Mucosa of descending colon (tissue), 3 donors: ENCODE measurements around the gene SLC25A53. TPM values are rescaled to one million over a fixed set of nuclear protein-coding genes. Genes with fewer than 3 reads are reported as not detected.

Experiments
- ATAC-seq: fragments of 200-7000 bp; cut with Tn5 transposase; one replicate; pipeline ENCODE4 v1.9.1; 2020; ENCODE audit warnings: mild to moderate bottlenecking, moderate library complexity
- DNase-seq, 3 donors: peaks; one replicate each; pipeline ENCODE4 v3.0.0-alpha.2; 2020
- H3K36me3 ChIP-seq: fragments of 200-600 bp; one replicate; pipeline ENCODE4 v1.8.0; 2021; ENCODE audit warnings: low read depth, mild to moderate bottlenecking
- H3K4me1 ChIP-seq: fragments of 200-600 bp; one replicate; pipeline ENCODE4 v1.8.0; 2021; ENCODE audit warnings: low read depth, mild to moderate bottlenecking
- H3K4me3 ChIP-seq: fragments of 200-600 bp; one replicate; pipeline ENCODE4 v1.8.0; 2021; ENCODE audit warnings: mild to moderate bottlenecking
- H3K9me3 ChIP-seq: fragments of 200-600 bp; one replicate; pipeline ENCODE4 v1.8.0; 2021; ENCODE audit warnings: mild to moderate bottlenecking
- intact Hi-C, 2 donors: fragments of 100-400 bp; cut with DNase I in 1 of 2; cut with micrococcal nuclease in 1 of 2; formaldehyde crosslinking; loops; one replicate each; pipeline versions ENCODE4 v1.11.0 to v1.11.1; 2022; cut with DNase I, micrococcal nuclease
- total RNA-seq, 3 donors: library from RNA; stranded (reverse); fragmentation: NEBNext Ultra II Directional in 2 of 3; extraction: Animal tissue kit (Norgen Biotek cat#: 25700) in 2 of 3; gene quantifications; one replicate each; pipeline versions ENCODE4 v1.2.1 to v1.2.4, GENCODE V29; 2021 to 2023
- TF ChIP-seq, protein P1 (sequence below): fragments of 200-600 bp; IDR thresholded peaks from one replicate; pipeline ENCODE4 v1.8.0; 2022; ENCODE audit warnings: antibody characterized with exemption, mild to moderate bottlenecking
- donor health status: DM: no; HTN: no; CAD: no; lungs with moderate emphysema.
- donor health status: DM: no; HTN: no; CAD: no.
- donor health status: DM: no; HTN: yes; CAD: no.

The SLC25A53 gene
- total RNA-seq, 3 donors from 2014 or later, result 7.2 to 18.0 (median 8.5) TPM

DNA sequence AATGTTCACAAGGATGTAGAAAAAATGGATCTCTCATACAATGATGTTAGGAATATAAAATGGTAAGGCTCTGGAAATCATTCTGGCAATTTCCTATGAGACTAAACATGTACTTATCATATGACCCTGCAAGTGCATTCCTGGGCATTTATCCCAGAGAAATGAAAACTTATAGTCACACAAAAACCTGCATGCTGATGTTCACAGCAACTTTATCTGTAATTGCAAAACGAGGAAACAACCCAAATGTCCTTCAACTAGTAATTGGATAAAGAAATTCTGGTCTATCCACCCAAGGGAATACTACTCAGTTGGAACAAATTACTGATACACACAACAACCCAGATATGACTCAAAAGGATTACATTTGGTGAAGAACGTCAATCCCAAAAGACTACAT lies 30.0 kb downstream of the SLC25A53 start:
- DNase-seq (no peak), ATAC-seq (no peak)
- TF ChIP-seq, protein P1, sequence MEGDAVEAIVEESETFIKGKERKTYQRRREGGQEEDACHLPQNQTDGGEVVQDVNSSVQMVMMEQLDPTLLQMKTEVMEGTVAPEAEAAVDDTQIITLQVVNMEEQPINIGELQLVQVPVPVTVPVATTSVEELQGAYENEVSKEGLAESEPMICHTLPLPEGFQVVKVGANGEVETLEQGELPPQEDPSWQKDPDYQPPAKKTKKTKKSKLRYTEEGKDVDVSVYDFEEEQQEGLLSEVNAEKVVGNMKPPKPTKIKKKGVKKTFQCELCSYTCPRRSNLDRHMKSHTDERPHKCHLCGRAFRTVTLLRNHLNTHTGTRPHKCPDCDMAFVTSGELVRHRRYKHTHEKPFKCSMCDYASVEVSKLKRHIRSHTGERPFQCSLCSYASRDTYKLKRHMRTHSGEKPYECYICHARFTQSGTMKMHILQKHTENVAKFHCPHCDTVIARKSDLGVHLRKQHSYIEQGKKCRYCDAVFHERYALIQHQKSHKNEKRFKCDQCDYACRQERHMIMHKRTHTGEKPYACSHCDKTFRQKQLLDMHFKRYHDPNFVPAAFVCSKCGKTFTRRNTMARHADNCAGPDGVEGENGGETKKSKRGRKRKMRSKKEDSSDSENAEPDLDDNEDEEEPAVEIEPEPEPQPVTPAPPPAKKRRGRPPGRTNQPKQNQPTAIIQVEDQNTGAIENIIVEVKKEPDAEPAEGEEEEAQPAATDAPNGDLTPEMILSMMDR, result no peak
- H3K9me3 ChIP-seq, result no peaks in the 10 kb centered on the region
- H3K36me3 ChIP-seq, result no peaks in the 10 kb centered on the region
- intact Hi-C loops, result no loop called here
- H3K4me1 ChIP-seq, result no peaks in the 10 kb centered on the region
- H3K4me3 ChIP-seq, result no peak overlapping the region

DNA sequence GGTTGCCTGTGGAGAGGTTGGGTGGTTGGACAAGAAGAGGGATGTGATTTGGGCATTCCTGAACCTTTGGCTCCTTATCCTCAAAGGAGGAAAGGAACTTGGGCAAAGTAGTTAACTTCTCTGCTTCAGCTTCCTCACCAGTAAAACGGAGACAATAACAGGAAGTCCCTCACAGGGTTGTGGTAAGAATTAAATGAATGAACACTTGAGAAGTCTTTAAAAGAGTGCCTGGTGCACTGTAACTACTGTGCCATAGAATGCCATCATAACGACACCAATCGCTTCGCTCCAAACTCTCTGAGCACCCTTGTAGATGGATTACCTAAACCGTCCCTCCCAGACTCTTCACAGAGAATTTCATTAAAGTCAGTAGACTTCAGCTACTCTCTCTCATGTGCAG lies 34.0 kb downstream of the SLC25A53 start:
- DNase-seq (no peak), ATAC-seq (peak; percentile 35)
- H3K4me1 ChIP-seq, result no peaks in the 10 kb centered on the region
- H3K4me3 ChIP-seq, result no peak overlapping the region
- intact Hi-C loops, result no loop called here
- H3K9me3 ChIP-seq, result no peaks in the 10 kb centered on the region
- TF ChIP-seq, protein P1, result no peak
- no peaks in the 10 kb centered on the region for H3K36me3 ChIP-seq

DNA sequence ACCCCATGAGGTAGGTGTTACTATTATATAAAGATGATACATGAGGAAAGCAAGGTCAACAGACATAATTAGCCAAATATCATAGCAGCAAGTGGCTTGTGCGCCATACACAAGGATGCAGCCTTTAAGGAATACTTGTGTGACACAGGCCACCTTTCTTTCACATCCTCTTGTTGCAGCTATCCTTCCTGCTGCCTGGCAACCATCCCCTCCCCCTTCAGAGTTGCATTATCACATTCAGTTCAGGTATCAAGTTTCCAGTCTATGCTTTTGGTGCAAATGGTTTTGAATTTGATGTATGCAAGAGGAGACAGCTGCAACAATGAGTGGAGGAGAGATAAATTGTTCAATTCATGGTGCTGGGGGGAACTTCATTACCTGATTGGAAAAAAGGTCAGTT lies 38.0 kb downstream of the SLC25A53 start:
- no peaks in the 10 kb centered on the region for H3K4me1 ChIP-seq
- intact Hi-C loops, result no loop called here
- DNase-seq (no peak), ATAC-seq (no peak)
- no peaks in the 10 kb centered on the region for H3K36me3 ChIP-seq
- no peak overlapping the region for H3K4me3 ChIP-seq
- TF ChIP-seq, protein P1, result no peak
- no peaks in the 10 kb centered on the region for H3K9me3 ChIP-seq

DNA sequence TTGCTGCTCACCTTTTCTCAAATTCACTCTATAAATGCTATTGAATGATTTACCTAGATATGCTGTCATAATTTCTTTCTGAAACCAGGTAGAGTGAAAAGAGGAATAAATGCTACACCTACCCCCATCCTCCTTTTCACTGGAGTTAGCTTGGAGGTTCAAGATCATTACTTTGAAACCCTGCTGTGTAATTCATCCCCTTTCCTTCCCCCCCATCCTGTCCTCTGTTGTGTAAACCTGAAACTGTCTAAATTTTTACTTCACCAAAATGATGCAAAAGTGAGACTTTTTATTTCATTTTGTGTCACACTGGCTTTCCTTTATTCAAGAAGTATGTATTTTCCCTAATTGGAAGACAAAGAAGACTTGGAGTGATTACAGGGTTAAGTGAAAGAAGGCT lies 39.0 kb downstream of the SLC25A53 start:
- H3K4me1 ChIP-seq, result no peaks in the 10 kb centered on the region
- no peak for DNase-seq
- TF ChIP-seq, protein P1, result no peak
- no peaks in the 10 kb centered on the region for H3K36me3 ChIP-seq
- no peak overlapping the region for H3K4me3 ChIP-seq
- ATAC-seq, result no peak
- intact Hi-C loops, result no loop called here
- H3K9me3 ChIP-seq, result no peaks in the 10 kb centered on the region

DNA sequence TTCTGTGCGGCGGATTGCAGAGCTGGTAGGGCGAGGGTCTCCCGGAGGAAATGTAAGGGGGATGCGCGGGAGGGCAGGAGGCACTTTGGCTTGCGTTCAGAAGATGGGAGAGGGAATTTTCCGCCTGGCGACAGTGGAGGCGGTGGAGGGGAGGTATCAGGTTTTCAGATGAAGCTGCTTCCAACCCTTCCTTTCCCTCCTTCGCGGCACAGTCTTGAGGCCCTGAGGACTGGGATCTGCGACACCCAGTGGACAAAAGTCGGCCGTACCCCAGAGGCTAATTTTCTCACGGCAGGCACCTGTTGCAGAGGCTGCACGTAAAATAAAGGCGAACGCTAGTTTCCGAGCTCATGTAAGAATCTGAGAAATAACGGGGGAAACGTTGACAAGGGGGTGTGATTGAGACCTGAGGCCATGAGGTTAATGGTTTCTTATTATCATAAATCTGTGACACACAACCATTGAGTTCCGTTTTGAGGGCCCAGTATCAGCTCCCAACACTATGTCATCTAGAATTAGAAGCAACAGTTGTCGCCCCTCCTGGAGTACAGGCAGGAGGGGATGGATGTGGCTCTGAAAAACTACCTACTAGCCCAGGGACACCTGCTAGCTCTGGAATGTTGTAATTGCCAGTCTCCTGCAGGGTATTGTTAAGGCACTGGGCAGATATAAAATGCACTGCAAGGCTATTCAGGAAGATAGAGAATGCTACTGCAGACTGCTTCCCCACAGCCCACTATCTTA lies 43.4 kb downstream of the SLC25A53 start:
- intact Hi-C loops, result no loop called here
- Histone ChIP-seq H3K4me3 (no peak overlapping the region), H3K36me3 (no peaks in the 10 kb centered on the region), H3K9me3 (no peaks in the 10 kb centered on the region), H3K4me1 (no peaks in the 10 kb centered on the region)
- DNase-seq (peak in 2 of 3 donors; percentile 53 to 59), ATAC-seq (peak; percentile 70)
- TF ChIP-seq, protein P1, result peak; percentile 26
